Mesenchymal stem cell (in vitro differentiated cells and primary cell): Measurements from ENCODE around the gene CFAP206.

Experiments
- DNase-seq: peaks from one replicate; pipeline ENCODE4 v3.0.0-alpha.2; 2013
- H2AFZ ChIP-seq: one replicate; pipeline ENCODE4 v1.6.1; 2013; ENCODE audit warnings: low read depth, mild to moderate bottlenecking, control low read depth, inconsistent platforms, low read length, moderate library complexity
- H2AK5ac ChIP-seq: 2 replicates; pipeline ENCODE4 v1.6.1; 2013; ENCODE audit warnings: low read length, moderate library complexity, mild to moderate bottlenecking, inconsistent platforms; ENCODE audit not compliant: severe bottlenecking
- H2BK120ac ChIP-seq: one replicate; pipeline ENCODE4 v1.6.1; 2013; ENCODE audit warnings: low read depth, mild to moderate bottlenecking, inconsistent platforms, low read length, moderate library complexity
- H2BK12ac ChIP-seq, 2 experiments: one replicate each; pipeline ENCODE4 v1.6.1; 2013; ENCODE audit warnings: inconsistent platforms in 2 of 2, low read length in 2 of 2, mild to moderate bottlenecking in 2 of 2, moderate library complexity in 2 of 2, control low read depth in 1 of 2
- H2BK15ac ChIP-seq: one replicate; pipeline ENCODE4 v1.6.1; 2013; ENCODE audit warnings: mild to moderate bottlenecking, low read depth, inconsistent platforms; ENCODE audit not compliant: poor library complexity, severe bottlenecking
- H2BK5ac ChIP-seq: 2 replicates; pipeline ENCODE4 v1.6.1; 2013; ENCODE audit warnings: low read depth, mild to moderate bottlenecking, low read length, control low read depth, inconsistent platforms; ENCODE audit not compliant: poor library complexity, severe bottlenecking
- H3K14ac ChIP-seq, 2 experiments: one replicate each; pipeline ENCODE4 v1.6.1; 2013; ENCODE audit warnings: inconsistent platforms in 2 of 2, low read length in 2 of 2, control low read depth in 1 of 2, mild to moderate bottlenecking in 1 of 2, moderate library complexity in 1 of 2
- H3K18ac ChIP-seq, 2 experiments: one replicate each; pipeline ENCODE4 v1.6.1; 2013; ENCODE audit warnings: inconsistent platforms in 2 of 2, low read length in 2 of 2, control low read depth in 1 of 2, low read depth in 1 of 2, mild to moderate bottlenecking in 1 of 2
- H3K23ac ChIP-seq, 2 experiments: one replicate each; pipeline ENCODE4 v1.6.1; 2013; ENCODE audit warnings: inconsistent platforms in 2 of 2, low read length in 2 of 2, mild to moderate bottlenecking in 2 of 2, moderate library complexity in 2 of 2, control low read depth in 1 of 2
- H3K27ac ChIP-seq: 2 replicates; pipeline ENCODE4 v1.5.1; 2013; ENCODE audit warnings: mild to moderate bottlenecking, moderate library complexity, low read length, control low read depth, inconsistent platforms; ENCODE audit not compliant: poor library complexity, severe bottlenecking
- H3K27me3 ChIP-seq, 2 experiments: 2 replicates each; pipeline versions ENCODE4 v1.6.1 to v1.7.0; 2013; ENCODE audit warnings: low read length in 2 of 2, mild to moderate bottlenecking in 2 of 2, moderate library complexity in 2 of 2, control low read depth in 1 of 2, inconsistent platforms in 1 of 2; ENCODE audit not compliant: control insufficient read depth in 1 of 2, insufficient read depth in 1 of 2
- H3K36me3 ChIP-seq, 2 experiments: 2 replicates each; pipeline versions ENCODE4 v1.6.1 to v1.7.0; 2013; ENCODE audit warnings: low read length in 2 of 2, control low read depth in 1 of 2, inconsistent platforms in 1 of 2, low read depth in 1 of 2, mild to moderate bottlenecking in 1 of 2; ENCODE audit not compliant: insufficient read depth in 2 of 2, control insufficient read depth in 1 of 2
- H3K4ac ChIP-seq, 2 experiments: one replicate each; pipeline ENCODE4 v1.6.1; 2013; ENCODE audit warnings: inconsistent platforms in 2 of 2, low read length in 2 of 2, mild to moderate bottlenecking in 2 of 2, moderate library complexity in 2 of 2, control low read depth in 1 of 2, low read depth in 1 of 2
- H3K4me1 ChIP-seq: 2 replicates; pipeline ENCODE4 v1.6.1; 2013; ENCODE audit warnings: low read depth, low read length, control low read depth; ENCODE audit not compliant: control insufficient read depth, insufficient read depth
- H3K4me2 ChIP-seq: 2 replicates; pipeline ENCODE4 v1.6.1; 2013; ENCODE audit warnings: low read length, mild to moderate bottlenecking, inconsistent platforms; ENCODE audit not compliant: poor library complexity, severe bottlenecking
- H3K4me3 ChIP-seq, 2 experiments: 2 replicates each; pipeline versions ENCODE4 v1.5.1 to v1.7.0; 2013; ENCODE audit warnings: low read length in 2 of 2, mild to moderate bottlenecking in 2 of 2, control low read depth in 1 of 2, low read depth in 1 of 2; ENCODE audit not compliant: insufficient read depth in 1 of 2
- H3K79me1 ChIP-seq: replicated peaks from 2 replicates; pipeline ENCODE4 v1.6.1; 2013; ENCODE audit warnings: mild to moderate bottlenecking, control low read depth, low read length, inconsistent platforms; ENCODE audit not compliant: poor library complexity, severe bottlenecking
- H3K9ac ChIP-seq: 2 replicates; pipeline ENCODE4 v1.7.0; 2013; ENCODE audit warnings: mild to moderate bottlenecking, low read length, moderate library complexity
- H3K9me3 ChIP-seq: 2 replicates; pipeline ENCODE4 v1.7.0; 2013; ENCODE audit warnings: mild to moderate bottlenecking, low read length; ENCODE audit not compliant: control insufficient read depth
- H4K8ac ChIP-seq: one replicate; pipeline ENCODE4 v1.6.1; 2013; ENCODE audit warnings: inconsistent platforms, mild to moderate bottlenecking, low read length, moderate library complexity
- H4K91ac ChIP-seq: one replicate; pipeline ENCODE4 v1.6.1; 2013; ENCODE audit warnings: mild to moderate bottlenecking, low read length, inconsistent platforms
- WGBS: methylation state at CpG from one replicate; pipeline ENCODE4 v1.1.7; 2013; ENCODE audit warnings: mixed read lengths; 5-methylcytosine and 5-hydroxymethylcytosine counted together

CFAP206 gene

DNA sequence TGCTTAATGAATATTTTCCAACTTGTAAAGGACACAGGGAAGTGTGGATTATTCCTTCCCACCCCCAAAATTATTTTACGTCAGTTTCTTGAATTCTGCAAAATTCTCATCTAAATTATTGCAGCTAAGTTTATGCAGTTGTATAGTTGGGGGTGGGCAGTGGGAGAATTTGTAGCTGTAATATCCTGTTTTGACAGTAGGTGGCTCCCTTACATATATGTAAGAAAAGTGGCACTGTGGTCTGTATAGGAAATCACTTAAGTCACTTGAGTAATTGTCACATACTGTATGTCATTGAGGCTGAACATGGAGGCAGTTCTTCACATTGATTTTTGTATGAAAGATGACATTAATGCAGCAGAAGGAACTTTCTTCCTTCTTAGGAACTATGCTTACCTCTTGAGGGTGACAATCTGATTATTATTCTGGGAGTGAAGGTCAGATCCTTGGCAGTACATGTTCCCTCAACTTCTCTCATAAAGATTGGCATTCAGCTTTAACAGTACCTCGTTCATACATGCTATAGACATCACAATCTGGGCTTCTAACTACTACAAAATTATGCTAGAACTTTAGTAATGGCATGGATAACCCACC lies 14.6 kb upstream of the CFAP206 start:
- H3K9ac ChIP-seq: no peak overlapping the region
- H2AFZ ChIP-seq: no peak overlapping the region
- DNase-seq: peak; percentile 73
- H3K4me3 ChIP-seq: no peak overlapping the region
- H3K4me2 ChIP-seq: no peak overlapping the region
- H2BK15ac ChIP-seq: no peak overlapping the region
- no peak overlapping the region for H2BK12ac ChIP-seq
- H3K4ac ChIP-seq: no peak overlapping the region
- H3K36me3 ChIP-seq: no peaks in the 10 kb centered on the region
- H3K27me3 ChIP-seq: no peaks in the 10 kb centered on the region
- H2BK5ac ChIP-seq: no peak overlapping the region
- H4K91ac ChIP-seq: no peak overlapping the region
- H4K8ac ChIP-seq: no peak overlapping the region
- no peak overlapping the region for H3K23ac ChIP-seq
- no peak overlapping the region for H3K18ac ChIP-seq
- no peak overlapping the region for H2AK5ac ChIP-seq
- no peaks in the 10 kb centered on the region for H3K79me1 ChIP-seq
- no peaks in the 10 kb centered on the region for H3K9me3 ChIP-seq
- H3K14ac ChIP-seq: no peak overlapping the region
- 0% methylated on average over 1 of the region's 2 CpGs for WGBS
- H3K4me1 ChIP-seq: no peaks in the 10 kb centered on the region
- H3K27ac ChIP-seq: no peak overlapping the region
- H2BK120ac ChIP-seq: no peak overlapping the region

DNA sequence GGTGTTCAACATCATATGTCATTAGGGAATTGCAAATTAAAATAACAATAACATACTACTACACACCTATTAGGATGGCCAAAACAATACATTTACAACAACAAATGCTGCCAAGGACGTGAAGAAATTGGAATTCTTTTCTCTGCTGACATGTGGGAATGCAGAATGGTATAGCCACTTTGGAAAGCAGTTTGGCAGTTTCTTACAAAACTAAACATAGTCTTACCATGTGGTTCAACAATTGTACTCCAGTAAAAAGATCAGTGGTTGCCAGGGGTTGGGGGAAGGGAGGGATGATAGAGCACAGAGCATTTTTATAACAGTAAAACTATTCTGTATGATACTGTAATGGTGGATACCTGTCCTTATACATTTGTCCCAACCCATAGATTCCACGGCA lies 12.3 kb upstream of the CFAP206 start:
- H3K18ac ChIP-seq: no peak overlapping the region
- no peak overlapping the region for H3K27ac ChIP-seq
- DNase-seq: no peak
- no peaks in the 10 kb centered on the region for H3K9me3 ChIP-seq
- H3K4me1 ChIP-seq: no peaks in the 10 kb centered on the region
- no peaks in the 10 kb centered on the region for H3K36me3 ChIP-seq
- no peak overlapping the region for H3K23ac ChIP-seq
- no peak overlapping the region for H3K14ac ChIP-seq
- H2BK12ac ChIP-seq: no peak overlapping the region
- no peak overlapping the region for H2BK120ac ChIP-seq
- 100% methylated on average over 1 of the region's 2 CpGs for WGBS
- H2BK15ac ChIP-seq: no peak overlapping the region
- no peak overlapping the region for H2AFZ ChIP-seq
- no peak overlapping the region for H3K4ac ChIP-seq
- no peaks in the 10 kb centered on the region for H3K79me1 ChIP-seq
- H4K91ac ChIP-seq: no peak overlapping the region
- no peak overlapping the region for H3K9ac ChIP-seq
- H2AK5ac ChIP-seq: no peak overlapping the region
- no peak overlapping the region for H4K8ac ChIP-seq
- no peak overlapping the region for H2BK5ac ChIP-seq
- no peak overlapping the region for H3K4me3 ChIP-seq
- no peak overlapping the region for H3K4me2 ChIP-seq
- H3K27me3 ChIP-seq: no peaks in the 10 kb centered on the region

DNA sequence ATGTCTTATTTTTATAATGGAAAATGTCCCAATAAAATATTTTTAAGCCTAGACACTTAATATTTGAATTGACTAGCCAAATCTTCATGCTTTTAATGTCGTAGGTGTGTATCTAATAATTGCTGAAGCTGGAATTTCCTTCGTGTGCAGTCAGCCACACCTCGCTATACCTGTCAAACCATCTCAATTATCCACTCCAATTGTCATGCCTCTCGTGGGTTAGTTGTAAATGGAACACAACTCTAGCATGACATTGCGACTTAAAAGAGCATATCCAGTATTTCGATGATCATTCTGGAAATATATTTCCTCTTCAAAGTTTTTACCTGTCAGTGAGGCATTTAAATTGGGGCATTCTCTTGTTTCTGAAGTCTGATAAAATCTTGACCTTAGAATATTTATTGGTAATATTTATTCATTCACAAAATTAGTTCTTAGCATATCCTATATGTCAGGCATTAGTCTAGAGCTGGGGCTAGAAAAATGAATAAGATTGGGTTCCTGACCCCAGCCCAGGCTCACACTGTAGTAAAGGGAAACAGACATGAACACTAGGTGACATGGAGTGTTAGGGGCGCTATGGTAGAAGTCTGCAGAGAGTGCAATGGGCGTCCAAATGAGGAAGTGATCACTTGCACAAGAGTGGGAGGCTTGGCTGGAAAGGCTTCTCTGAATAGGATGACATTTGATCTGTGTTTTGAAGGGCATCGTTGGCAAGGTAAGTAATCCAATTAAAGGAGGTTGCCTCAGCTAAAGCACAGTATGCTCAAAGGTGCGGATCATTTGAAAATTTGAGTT lies 11.0 kb upstream of the CFAP206 start:
- Histone ChIP-seq H2BK5ac (no peak overlapping the region), H2BK15ac (no peak overlapping the region), H3K27ac (no peak overlapping the region), H2BK12ac (no peak overlapping the region), H4K8ac (no peak overlapping the region), H3K79me1 (no peaks in the 10 kb centered on the region), H3K4ac (no peak overlapping the region), H3K4me2 (no peak overlapping the region), H3K9ac (no peak overlapping the region), H3K4me3 (no peak overlapping the region), H3K4me1 (no peaks in the 10 kb centered on the region), H3K14ac (no peak overlapping the region), H2BK120ac (no peak overlapping the region), H3K27me3 (no peaks in the 10 kb centered on the region), H4K91ac (no peak overlapping the region), H3K18ac (no peak overlapping the region), H3K23ac (no peak overlapping the region), H2AFZ (no peak overlapping the region), H3K9me3 (no peaks in the 10 kb centered on the region), H3K36me3 (no peaks in the 10 kb centered on the region), H2AK5ac (no peak overlapping the region)
- WGBS: 88% methylated on average over 9 of the region's 10 CpGs
- DNase-seq: no peak

DNA sequence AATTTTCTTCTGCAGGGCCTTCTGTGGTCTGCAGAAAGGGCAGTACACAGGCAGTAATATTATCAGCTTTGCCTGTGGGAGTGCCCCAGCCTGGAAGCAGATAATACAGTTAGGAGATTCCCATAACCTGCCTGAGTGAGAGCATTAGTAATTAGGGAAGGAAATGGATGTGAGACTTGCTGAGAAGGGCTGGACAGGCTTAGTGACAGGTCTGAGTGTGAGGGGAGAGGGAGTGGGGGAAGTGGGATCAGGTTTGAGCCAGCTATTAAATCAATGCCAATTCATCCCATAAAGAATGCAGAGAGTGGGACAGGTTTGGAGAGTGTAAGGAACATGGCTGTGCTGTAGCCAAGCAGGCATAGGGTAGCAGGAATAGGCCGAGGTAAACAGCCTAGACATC lies 10.1 kb upstream of the CFAP206 start:
- Histone ChIP-seq H3K18ac (no peak overlapping the region), H2BK15ac (no peak overlapping the region), H3K9ac (no peak overlapping the region), H3K4me1 (no peaks in the 10 kb centered on the region), H3K27ac (no peak overlapping the region), H4K91ac (no peak overlapping the region), H2BK12ac (no peak overlapping the region), H3K9me3 (no peaks in the 10 kb centered on the region), H3K23ac (no peak overlapping the region), H2BK120ac (no peak overlapping the region), H3K79me1 (no peaks in the 10 kb centered on the region), H2AK5ac (no peak overlapping the region), H3K4ac (no peak overlapping the region), H3K4me3 (no peak overlapping the region), H3K4me2 (no peak overlapping the region), H4K8ac (no peak overlapping the region), H3K14ac (no peak overlapping the region), H3K36me3 (no peaks in the 10 kb centered on the region), H3K27me3 (no peaks in the 10 kb centered on the region), H2BK5ac (no peak overlapping the region), H2AFZ (no peak overlapping the region)
- WGBS: 67% methylated on average over 1 of the region's 1 CpG
- DNase-seq: no peak
